Measurements from ENCODE around the gene ANO1. TPM values are rescaled to one million over a fixed set of nuclear protein-coding genes. Genes with fewer than 3 reads are reported as not detected.

The ANO1 gene
- polyA plus RNA-seq, 1 of the 3 experiments (the other 2 are of a cell fraction), result not detected

DNA sequence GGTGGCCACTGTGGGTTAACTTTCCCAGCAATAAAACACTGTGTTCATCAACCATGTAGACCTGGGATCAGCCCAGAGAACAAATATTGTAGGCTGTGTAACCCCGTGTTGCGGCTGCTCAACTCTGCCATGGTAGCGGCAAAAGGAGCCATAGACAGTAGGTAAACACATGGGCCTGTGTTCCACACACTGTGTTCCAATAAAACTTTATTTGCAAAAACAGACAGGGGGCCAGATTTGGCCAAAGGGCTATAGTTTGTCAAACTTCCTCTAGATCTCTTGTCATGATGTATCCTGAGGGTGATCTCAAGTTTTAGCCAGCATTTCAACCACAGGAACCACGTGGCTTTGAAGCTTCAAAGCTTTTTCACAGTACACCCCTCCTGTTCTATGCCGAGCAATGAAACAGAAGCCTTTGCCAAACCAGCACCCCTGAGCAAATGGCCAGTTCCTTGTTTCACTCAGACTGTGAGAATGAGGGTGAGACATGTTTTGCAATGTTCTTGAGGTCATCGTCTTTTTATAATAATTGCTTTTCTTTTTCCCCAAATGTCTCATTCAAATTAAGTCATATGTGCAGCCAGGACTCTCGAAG is 75.1 kb downstream of the ANO1 start:
- Histone ChIP-seq H3K4me1 (ENCODE audit: control insufficient read depth in 1 of 2, insufficient read depth in 2 of 2, low read depth in 1 of 2, low read length in 1 of 2) (no peaks in the 10 kb centered on the region; a peak in 1 of 4 replicates), H4K20me1 (ENCODE audit: insufficient read depth) (no peaks in the 10 kb centered on the region), H3K27me3 (ENCODE audit: insufficient read depth) (no peaks in the 10 kb centered on the region; the same call in none of the 2 replicates), H3K9me2 (no peaks in the 10 kb centered on the region), H2AFZ (ENCODE audit: low read depth) (no peak overlapping the region), H3F3A (replicated peaks; ENCODE audit: insufficient read depth) (no peaks in the 10 kb centered on the region), H3K79me2 (ENCODE audit: insufficient read depth) (no peaks in the 10 kb centered on the region), H3K36me3 (replicated peaks in 1 of 2; ENCODE audit: control insufficient read depth in 1 of 2, insufficient read depth in 2 of 2, low read length in 1 of 2) (no peaks in the 10 kb centered on the region), H3K9me3 (no peaks in the 10 kb centered on the region), H3K27ac (ENCODE audit: low read depth in 2 of 2, low read length in 1 of 2) (no peak overlapping the region), H3K4me3 (ENCODE audit: low read depth in 2 of 2, low read length in 1 of 2) (no peak overlapping the region), H3K9ac (no peak overlapping the region), H3K4me2 (no peak overlapping the region)
- TF ChIP-seq NRF1 (IDR thresholded peaks at IDR 0.05; ENCODE audit: low read depth, low read length), result no peak
- TF ChIP-seq, protein P1, sequence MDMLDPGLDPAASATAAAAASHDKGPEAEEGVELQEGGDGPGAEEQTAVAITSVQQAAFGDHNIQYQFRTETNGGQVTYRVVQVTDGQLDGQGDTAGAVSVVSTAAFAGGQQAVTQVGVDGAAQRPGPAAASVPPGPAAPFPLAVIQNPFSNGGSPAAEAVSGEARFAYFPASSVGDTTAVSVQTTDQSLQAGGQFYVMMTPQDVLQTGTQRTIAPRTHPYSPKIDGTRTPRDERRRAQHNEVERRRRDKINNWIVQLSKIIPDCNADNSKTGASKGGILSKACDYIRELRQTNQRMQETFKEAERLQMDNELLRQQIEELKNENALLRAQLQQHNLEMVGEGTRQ (IDR thresholded peaks at IDR 0.05; ENCODE audit: borderline replicate concordance, low read depth, low read length), result no peak
- TF ChIP-seq RAD21 (IDR thresholded peaks at IDR 0.05; ENCODE audit: low read length), result no peak
- TF ChIP-seq SMC3 (IDR thresholded peaks at IDR 0.05; ENCODE audit: low read depth, low read length), result no peak
- TF ChIP-seq JUND (IDR thresholded peaks at IDR 0.05), result no peak
- TF ChIP-seq, protein P2, sequence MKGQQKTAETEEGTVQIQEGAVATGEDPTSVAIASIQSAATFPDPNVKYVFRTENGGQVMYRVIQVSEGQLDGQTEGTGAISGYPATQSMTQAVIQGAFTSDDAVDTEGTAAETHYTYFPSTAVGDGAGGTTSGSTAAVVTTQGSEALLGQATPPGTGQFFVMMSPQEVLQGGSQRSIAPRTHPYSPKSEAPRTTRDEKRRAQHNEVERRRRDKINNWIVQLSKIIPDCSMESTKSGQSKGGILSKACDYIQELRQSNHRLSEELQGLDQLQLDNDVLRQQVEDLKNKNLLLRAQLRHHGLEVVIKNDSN (IDR thresholded peaks at IDR 0.05; ENCODE audit: borderline replicate concordance, low read depth), result no peak
- no peak for TF ChIP-seq POLR2AphosphoS5 (IDR thresholded peaks at IDR 0.05; ENCODE audit: low read depth, low read length)
- no peak for TF ChIP-seq FOXJ3 (CRISPR knock-in tag; IDR thresholded peaks at IDR 0.05)
- TF ChIP-seq, protein P3, sequence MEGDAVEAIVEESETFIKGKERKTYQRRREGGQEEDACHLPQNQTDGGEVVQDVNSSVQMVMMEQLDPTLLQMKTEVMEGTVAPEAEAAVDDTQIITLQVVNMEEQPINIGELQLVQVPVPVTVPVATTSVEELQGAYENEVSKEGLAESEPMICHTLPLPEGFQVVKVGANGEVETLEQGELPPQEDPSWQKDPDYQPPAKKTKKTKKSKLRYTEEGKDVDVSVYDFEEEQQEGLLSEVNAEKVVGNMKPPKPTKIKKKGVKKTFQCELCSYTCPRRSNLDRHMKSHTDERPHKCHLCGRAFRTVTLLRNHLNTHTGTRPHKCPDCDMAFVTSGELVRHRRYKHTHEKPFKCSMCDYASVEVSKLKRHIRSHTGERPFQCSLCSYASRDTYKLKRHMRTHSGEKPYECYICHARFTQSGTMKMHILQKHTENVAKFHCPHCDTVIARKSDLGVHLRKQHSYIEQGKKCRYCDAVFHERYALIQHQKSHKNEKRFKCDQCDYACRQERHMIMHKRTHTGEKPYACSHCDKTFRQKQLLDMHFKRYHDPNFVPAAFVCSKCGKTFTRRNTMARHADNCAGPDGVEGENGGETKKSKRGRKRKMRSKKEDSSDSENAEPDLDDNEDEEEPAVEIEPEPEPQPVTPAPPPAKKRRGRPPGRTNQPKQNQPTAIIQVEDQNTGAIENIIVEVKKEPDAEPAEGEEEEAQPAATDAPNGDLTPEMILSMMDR (IDR thresholded peaks at IDR 0.05), result no peak
- ChIA-PET CTCF (interaction anchor here (0.6 kb wide), 1 partner anchor 478 kb away, joined by 3 read pairs; the partner anchor contains the start of gene LTO1), POLR2A (no interaction called here)
- WGBS (ENCODE audit: low lambda C conversion rate), result 69% methylated on average over 7 of the region's 7 CpGs
- DNase-seq, result no peak

DNA sequence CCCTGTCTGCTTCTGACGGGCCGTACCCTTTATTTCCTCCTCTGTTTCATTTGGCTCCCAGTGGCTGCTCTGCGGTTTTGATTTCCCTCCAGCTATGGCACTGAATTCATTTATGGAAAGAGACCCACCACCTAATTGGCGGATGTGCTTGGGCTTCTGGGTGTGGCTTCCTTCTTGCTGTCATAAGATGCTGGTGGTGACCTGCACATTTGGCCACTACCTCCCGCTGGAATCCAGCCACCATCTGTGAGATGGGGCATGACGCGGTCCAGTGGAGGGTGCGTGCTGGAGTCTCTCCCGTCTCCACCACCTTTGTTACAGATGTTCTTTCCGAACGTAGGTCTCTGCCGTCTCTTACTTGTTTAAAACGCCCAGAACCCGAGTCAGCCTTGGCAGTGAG is 77.3 kb downstream of the ANO1 start:
- Histone ChIP-seq H3K4me1 (ENCODE audit: control insufficient read depth in 1 of 2, insufficient read depth in 2 of 2, low read depth in 1 of 2, low read length in 1 of 2) (no peaks in the 10 kb centered on the region; a peak in 1 of 4 replicates), H4K20me1 (ENCODE audit: insufficient read depth) (no peaks in the 10 kb centered on the region), H3F3A (replicated peaks; ENCODE audit: insufficient read depth) (no peaks in the 10 kb centered on the region), H3K27me3 (ENCODE audit: insufficient read depth) (no peaks in the 10 kb centered on the region; the same call in none of the 2 replicates), H3K4me2 (no peak overlapping the region), H3K9ac (no peak overlapping the region), H3K4me3 (ENCODE audit: low read depth in 2 of 2, low read length in 1 of 2) (no peak overlapping the region), H2AFZ (ENCODE audit: low read depth) (no peak overlapping the region), H3K79me2 (ENCODE audit: insufficient read depth) (no peaks in the 10 kb centered on the region), H3K36me3 (replicated peaks in 1 of 2; ENCODE audit: control insufficient read depth in 1 of 2, insufficient read depth in 2 of 2, low read length in 1 of 2) (no peaks in the 10 kb centered on the region), H3K9me2 (no peaks in the 10 kb centered on the region), H3K27ac (ENCODE audit: low read depth in 2 of 2, low read length in 1 of 2) (no peak overlapping the region), H3K9me3 (no peaks in the 10 kb centered on the region)
- 60% methylated on average over 5 of the region's 14 CpGs for WGBS (ENCODE audit: low lambda C conversion rate)
- ChIA-PET POLR2A (no interaction called here), CTCF (interaction anchor here (1.8 kb wide), 1 partner anchor 31 kb away, joined by 3 read pairs; no protein-coding TSS in a partner anchor)
- no peak for DNase-seq
- TF ChIP-seq NRF1 (IDR thresholded peaks at IDR 0.05; ENCODE audit: low read depth, low read length), result no peak
